ENCODE results near the gene TNFSF13.

The TNFSF13 gene

DNA sequence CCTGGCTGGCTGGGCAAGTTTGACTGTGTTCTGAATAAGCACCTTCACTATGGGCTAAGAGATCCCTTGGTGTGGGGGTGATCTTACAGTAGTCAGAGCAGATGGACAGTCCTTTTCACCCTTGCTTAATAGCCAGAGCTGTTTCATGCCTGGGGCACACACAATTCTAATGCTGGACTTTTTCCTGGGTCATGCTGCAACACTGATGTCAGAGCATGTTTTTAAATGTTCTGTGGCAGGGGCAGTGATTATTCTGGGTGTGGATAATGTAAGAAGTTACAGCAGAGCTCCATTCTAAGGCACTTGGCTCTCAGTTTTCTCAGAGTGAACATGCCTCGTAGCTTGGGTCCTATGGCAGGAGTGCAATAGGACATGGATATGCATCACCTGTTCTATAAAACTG is 16.9 kb downstream of the TNFSF13 start:
- DNase-seq (ENCODE audit: low read depth) = no peak

DNA sequence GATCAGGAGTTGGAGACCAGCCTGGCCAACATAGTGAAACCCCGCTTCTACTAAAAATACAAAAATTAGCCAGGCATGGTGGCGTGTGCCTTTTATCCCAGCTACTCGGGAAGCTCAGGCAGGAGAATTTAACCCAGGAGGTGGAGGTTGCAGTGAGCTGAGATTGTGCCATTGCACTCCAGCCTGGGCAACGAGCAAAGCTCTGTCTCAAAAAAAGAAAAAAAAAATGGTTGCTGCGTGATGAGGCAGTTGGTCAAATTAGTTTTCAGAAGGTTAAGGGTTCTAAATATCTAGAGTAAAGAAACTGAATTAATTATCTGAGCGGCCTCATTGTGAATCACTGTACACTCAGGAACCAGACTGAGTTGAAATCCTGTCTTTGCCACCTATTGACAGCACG is 17.4 kb downstream of the TNFSF13 start:
- DNase-seq (ENCODE audit: low read depth) = no peak

DNA sequence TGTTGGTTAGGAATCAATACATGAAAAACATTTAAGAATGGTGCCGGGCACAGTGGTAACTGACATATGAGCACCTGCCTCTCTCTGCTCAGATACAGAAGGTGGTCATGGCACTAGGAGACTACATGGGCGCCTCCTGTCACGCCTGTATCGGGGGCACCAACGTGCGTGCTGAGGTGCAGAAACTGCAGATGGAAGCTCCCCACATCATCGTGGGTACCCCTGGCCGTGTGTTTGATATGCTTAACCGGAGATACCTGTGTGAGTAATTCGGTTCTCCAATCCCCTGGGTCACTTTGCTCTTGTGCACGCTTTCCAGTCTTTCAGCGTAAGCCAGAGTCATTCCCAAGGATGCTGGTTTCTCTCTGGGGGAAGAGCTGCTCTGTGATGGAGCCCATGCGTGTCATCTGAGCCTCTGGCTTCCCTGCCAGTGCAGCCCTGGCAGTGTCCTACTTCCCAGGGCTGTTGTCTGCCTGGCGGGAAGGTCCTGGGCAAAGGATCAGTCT is 17.9 kb downstream of the TNFSF13 start:
- no peak for DNase-seq (ENCODE audit: low read depth)

DNA sequence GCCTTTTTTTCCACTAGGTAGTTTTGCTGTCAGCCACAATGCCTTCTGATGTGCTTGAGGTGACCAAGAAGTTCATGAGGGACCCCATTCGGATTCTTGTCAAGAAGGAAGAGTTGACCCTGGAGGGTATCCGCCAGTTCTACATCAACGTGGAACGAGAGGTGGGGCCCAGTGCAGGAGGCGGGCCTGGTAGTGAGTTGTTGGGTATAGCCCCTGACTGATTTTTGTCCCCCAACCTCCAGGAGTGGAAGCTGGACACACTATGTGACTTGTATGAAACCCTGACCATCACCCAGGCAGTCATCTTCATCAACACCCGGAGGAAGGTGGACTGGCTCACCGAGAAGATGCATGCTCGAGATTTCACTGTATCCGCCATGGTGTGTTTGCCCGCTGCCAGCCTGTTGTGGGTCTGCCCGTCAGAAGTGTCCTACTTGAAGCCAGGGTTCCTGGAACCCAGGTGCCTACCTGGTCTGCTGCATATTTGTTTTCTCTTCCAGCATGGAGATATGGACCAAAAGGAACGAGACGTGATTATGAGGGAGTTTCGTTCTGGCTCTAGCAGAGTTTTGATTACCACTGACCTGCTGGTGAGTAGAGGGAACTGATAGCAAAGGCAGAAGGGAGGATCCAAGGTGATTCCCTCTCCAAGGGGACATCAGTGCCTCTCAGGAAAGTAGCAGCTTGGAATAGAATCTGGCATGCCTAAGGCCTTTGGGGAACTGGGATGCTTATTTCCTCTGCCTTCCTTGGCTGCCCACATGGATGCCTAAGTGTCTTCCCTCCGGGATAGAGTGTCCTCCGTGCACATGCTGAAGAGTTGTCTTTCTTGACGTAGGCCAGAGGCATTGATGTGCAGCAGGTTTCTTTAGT is 19.0 kb downstream of the TNFSF13 start:
- DNase-seq (ENCODE audit: low read depth) = no peak

DNA sequence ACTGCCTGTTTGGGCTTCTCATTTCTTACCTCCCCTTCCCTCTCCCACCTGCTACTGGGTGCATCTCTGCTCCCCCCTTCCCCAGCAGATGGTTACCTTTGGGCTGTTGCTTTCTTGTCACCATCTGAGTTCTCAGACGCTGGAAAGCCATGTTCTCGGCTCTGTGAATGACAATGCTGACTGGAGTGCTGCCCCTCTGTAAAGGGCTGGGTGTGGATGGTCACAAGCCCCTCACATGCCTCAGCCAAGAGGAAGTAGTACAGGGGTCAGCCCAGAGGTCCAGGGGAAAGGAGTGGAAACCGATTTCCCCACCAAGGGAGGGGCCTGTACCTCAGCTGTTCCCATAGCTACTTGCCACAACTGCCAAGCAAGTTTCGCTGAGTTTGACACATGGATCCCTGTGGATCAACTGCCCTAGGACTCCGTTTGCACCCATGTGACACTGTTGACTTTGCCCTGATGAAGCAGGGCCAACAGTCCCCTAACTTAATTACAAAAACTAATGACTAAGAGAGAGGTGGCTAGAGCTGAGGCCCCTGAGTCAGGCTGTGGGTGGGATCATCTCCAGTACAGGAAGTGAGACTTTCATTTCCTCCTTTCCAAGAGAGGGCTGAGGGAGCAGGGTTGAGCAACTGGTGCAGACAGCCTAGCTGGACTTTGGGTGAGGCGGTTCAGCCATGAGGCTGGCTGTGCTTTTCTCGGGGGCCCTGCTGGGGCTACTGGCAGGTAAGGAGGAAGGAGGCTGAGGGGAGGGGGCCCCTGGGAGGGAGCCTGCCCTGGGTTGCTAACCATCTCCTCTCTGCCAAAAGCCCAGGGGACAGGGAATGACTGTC is 20.7 kb downstream of the TNFSF13 start, which contains the start of gene CD68:
Gene CD68, plus strand, starts transcription at position 638 of the 833 bp plus-strand sequence. Its CDS starts 40 bp downstream, at position 678.
- DNase-seq (ENCODE audit: low read depth) = peak; percentile 91

DNA sequence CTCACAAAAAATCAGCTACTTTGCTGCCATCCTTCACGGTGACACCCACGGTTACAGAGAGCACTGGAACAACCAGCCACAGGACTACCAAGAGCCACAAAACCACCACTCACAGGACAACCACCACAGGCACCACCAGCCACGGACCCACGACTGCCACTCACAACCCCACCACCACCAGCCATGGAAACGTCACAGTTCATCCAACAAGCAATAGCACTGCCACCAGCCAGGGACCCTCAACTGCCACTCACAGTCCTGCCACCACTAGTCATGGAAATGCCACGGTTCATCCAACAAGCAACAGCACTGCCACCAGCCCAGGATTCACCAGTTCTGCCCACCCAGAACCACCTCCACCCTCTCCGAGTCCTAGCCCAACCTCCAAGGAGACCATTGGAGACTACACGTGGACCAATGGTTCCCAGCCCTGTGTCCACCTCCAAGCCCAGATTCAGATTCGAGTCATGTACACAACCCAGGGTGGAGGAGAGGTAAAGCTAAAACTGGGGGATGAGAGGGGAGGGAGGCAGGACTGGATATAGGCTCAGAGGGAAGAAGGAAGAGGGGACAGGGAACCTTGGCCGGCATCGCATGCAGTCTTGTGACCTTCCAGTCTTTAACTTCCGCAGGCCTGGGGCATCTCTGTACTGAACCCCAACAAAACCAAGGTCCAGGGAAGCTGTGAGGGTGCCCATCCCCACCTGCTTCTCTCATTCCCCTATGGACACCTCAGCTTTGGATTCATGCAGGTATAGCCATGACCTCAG is 21.5 kb downstream of the TNFSF13 start:
- DNase-seq (ENCODE audit: low read depth) = no peak

DNA sequence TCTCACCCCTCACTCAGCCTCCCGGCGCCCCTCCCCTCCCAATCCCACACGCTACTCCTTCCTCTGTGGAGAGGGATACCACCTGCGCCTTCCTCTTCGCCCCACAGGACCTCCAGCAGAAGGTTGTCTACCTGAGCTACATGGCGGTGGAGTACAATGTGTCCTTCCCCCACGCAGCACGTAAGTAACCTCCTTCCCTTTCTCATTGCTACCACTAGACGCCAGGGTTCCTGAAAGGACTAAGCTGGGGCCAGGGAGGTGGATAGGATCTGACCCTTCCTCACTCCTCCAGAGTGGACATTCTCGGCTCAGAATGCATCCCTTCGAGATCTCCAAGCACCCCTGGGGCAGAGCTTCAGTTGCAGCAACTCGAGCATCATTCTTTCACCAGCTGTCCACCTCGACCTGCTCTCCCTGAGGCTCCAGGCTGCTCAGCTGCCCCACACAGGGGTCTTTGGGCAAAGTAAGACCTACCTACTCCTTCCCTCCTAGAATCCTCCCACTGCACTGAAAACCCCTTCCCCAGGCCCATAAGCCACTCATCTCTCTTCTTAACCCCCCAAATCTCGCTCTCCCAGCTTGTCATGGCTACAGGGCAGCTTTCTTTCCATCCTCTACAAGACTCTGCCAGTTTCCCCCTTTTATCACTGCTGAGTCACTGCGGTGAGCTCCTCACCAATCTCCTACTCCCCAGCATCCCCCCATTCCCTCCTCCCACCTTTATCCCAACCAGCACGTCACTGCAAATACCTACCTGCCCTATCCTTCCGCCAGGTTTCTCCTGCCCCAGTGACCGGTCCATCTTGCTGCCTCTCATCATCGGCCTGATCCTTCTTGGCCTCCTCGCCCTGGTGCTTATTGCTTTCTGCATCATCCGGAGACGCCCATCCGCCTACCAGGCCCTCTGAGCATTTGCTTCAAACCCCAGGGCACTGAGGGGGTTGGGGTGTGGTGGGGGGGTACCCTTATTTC is 22.3 kb downstream of the TNFSF13 start:
- no peak for DNase-seq (ENCODE audit: low read depth)

DNA sequence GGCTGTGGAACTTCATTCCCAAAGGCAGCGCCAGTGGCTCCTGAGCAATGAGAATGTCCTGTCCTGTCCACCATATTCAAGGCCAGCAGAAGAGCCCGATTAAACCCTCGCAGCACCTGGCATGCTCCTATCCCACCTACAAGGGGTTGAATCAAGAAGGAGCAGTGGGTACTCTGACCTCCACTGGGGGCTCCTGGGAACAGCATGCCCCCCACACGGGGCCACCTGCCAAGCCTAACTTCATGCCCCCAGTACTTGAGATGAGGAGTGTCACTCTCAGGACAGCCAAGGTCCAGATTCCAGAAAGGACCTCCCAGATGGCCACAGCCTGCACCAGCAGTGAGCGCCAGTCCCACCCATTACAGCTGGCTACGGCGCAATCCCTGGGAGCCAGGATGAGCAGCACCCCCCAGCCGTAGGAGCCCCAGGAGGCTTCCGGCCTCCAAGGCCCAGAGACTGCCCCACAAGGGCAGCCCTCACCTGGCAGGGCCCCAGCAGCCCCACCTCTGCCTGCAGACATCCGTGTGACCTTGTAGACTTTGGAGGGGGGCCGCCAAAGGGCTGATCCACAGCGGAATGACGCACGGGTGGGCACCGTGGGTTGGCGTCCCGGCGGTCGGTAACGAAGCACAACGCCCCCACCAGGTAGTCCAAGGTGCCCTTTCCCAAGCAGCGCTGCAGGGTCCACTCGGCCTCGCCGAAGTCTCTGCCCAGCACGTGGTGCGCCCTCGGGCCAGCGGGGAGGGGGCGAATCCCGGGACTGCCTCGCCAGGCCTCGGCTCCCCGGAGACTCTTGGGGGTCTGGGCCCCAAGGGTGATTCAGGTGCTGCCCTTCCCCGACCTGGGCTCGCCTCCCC is 24.1 kb downstream of the TNFSF13 start:
- no peak for DNase-seq (ENCODE audit: low read depth)

DNA sequence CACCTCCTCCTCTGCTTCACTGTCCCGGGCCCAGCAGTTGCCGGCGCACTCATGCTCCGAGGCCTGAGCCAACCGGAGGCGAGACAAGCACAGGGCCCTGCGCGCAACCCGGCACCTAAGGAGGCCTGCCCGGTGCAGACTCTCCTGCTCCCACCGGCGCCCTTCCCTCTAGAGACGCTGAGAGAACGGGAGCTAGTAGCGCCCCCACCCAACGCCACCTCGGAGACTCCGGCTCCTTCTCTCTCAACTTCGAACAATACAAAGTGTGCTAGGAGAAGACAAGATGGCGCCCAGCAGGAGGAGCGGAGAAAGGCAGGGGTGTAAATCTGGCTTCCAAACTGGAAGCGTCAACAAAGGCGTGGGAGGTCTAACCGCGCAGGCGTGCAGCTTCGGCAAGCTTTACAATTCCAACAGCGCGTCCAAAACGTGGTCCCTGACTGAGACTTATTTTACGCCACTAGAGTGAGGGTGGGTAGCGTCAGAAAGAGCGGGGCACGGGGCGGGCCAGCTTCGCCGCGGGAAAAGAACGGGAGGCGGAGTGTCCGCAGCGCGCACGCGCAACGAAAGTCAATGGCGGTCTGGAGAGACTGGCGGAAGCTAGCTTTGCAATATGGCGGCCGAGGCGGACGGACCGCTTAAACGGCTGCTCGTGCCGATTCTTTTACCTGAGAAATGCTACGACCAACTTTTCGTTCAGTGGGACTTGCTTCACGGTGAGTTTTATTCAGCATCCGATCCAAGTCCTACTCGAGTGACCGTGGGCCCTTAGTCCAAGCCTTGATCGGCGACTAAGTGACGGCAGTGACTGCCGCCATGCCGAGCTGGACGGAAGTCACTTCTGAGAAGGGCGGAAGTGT is 24.9 kb downstream of the TNFSF13 start, which contains the start of gene MPDU1:
Gene MPDU1, plus strand, starts transcription at position 600 of the 857 bp plus-strand sequence. Its CDS starts 11 bp downstream, at position 611.
- peak; percentile 97 for DNase-seq (ENCODE audit: low read depth)

DNA sequence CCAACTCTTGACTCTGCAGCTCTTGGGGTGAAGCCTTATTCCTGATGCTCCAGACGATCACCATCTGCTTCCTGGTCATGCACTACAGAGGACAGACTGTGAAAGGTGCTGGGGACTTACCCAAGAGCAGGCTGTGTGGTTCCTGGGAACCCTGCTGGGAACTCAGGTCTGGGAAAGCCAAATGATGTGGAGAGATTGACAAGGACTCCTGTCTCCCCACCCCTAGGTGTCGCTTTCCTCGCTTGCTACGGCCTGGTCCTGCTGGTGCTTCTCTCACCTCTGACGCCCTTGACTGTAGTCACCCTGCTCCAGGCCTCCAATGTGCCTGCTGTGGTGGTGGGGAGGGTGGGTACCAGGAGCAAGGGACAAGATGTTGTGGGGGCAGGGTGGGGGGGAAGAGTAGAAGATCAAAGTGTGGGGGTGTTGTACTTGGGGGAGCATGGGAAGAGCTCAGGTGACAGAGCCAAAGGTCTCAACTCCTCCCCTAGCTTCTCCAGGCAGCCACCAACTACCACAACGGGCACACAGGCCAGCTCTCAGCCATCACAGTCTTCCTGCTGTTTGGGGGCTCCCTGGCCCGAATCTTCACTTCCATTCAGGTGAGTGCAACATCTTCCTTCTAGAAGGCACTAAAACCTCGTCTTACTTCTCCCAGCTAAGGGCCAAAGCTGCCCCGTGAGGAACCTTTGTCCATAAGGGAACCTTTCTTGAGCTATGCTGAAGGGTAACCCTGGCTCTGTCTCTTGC is 28.3 kb downstream of the TNFSF13 start:
- DNase-seq (ENCODE audit: low read depth) = no peak

DNA sequence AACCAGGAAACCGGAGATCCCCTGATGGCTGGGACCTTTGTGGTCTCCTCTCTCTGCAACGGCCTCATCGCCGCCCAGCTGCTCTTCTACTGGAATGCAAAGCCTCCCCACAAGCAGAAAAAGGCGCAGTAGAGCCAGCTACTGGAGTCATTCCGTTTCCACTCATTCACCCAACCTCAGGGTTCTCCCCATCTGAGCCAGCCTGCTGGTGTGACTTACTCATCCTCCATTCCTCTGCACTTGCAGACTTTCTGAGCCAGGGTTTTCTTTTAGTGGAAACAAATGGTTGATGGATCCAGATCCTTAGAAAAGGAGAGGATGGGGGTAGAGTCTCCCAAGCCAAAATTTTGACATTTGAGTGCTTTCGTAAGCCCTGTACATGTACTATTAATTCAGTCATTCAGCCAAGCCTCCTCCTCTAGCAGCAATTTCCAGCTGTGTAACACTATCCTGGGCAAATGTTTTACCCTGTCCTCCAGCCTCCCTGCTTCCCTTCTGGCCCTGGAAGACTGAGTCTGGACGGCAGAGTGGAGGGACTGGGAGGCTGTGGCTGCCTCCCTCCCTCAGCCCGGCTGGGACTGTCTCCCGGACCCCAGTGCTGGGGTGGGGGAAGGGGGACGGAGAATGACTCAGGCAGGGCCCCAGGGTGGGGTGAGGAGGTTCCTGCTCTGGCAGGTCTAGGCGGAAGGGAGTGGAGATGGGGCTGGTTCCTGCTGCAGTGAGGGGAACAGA is 29.0 kb downstream of the TNFSF13 start:
- peak; percentile 95 for DNase-seq (ENCODE audit: low read depth)

DNA sequence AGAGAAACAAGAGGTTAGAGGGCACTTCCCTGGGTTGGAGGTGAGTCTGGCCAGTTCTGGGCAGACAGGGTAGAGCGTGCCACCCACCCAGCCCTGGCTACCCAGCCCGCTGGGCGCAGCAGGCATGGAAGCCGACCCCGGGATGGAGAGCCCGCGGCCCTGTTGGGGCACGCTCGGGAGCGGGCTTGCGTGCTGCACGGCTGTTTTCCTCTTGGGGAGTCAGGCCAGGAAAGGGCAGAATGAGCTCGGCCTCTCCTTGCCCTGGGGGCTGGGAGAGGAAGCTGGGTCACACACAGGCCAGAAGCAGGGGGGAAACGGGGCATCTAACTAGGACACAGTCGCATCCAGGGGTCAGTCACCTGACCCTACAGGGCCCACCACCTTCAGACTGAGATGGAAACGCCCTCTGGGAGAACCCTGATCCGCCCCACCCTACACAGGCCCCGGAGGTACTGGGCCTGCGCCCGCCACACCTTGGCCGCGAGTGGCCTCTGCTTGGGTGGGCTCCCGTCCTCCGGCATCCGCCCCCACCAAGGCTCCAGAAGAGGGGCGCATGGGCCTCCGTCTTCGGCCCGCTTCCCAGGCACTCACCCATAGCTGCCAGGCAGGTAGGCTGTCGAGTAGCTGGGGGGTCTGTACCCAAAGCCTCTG is 30.1 kb downstream of the TNFSF13 start:
- no peak for DNase-seq (ENCODE audit: low read depth)

DNA sequence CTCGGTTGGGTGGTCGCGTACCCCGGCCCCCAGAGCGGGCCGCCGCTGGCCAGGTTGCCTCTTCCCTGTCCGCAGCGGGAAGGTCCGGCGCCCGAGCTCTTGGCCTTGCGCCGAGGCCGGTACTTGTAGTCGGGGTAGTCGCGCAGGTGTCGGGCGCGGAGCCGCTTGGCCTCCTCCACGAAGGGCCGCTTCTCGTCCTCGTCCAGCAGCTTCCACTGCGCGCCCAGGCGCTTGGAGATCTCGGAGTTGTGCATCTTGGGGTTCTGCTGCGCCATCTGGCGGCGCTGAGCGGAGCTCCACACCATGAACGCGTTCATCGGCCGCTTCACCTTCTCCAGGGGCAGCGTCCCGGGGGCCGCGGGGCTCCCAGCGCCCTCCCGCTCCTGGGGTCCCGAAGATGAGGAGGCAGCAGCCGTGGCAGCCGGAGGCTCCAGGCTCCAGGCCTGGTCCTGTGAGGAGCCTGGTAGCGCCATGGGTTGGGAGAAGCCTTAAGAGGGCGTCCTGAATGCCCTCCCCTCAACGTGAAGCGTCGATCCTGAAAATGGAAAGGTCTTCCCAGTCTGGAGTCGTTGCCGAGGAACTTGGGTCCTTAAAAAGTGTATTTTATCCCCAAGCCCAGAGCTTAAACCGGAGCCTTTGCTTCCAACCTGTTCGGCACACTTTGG is 30.8 kb downstream of the TNFSF13 start:
- peak; percentile 84 for DNase-seq (ENCODE audit: low read depth)

DNA sequence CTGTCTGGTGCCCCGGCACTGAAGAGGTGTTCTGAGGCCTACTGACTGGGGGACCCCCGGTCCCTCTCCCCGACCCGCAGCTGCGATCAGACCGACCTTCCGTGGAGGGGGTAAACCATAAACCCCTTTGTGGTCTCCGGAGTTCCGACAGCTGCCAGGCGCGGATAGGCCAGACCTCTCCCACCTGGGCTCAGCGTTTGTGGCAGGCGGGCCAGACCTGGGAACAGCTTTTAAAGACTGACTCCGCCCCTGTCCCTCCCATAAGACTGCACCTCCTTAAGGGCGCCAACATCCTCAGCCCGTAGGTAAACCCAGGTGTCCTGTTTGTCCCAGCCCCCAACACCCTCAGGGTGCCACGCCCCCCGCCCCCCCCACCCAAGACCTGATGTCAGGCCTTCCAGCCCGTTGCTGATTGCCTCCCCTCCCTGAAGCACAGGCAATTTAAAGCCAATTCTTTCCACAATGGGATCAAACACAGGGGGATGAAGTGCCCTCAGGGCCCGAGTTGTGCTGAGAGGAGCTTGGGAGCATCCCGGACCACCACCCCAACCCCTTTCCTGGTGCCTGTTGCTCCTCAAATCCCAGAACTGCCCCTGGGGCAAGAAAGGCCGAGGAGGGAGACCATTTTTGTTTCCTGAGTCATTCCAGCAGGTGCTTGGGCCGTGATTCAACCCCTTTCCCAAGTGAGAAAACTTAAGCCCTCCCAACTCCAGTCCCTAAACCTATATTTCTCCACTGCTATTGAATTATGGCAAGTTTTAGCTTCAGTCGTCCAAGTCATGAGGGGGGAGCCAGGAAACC is 31.5 kb downstream of the TNFSF13 start, which contains the start of gene SOX15:
Gene SOX15, minus strand, starts transcription at position 204 of the 801 bp plus-strand sequence. CDS start 418 bp downstream, outside the sequence.
- no peak for DNase-seq (ENCODE audit: low read depth)

DNA sequence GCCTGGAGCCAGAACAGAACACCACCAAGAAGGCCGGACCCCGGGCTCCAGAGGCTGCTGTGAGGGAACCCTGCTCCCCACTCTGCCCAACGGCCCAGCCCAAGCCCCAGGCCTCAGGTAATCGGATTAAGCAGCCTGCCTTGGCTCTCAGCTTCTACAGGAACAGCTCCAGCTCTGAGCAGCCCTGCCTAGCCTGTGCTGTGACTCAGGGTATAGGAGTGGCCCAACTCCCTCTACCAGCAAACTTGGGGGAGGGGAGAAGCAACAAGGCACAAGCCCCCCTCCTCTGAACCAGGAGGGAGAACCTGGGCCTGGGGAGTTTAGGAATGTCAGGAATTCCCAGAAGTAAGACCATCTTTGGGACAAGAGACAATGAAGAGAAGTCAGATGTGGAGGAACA is 32.2 kb downstream of the TNFSF13 start:
- DNase-seq (ENCODE audit: low read depth) = no peak
